ENCODE measurements around the gene TFEC.

DNA sequence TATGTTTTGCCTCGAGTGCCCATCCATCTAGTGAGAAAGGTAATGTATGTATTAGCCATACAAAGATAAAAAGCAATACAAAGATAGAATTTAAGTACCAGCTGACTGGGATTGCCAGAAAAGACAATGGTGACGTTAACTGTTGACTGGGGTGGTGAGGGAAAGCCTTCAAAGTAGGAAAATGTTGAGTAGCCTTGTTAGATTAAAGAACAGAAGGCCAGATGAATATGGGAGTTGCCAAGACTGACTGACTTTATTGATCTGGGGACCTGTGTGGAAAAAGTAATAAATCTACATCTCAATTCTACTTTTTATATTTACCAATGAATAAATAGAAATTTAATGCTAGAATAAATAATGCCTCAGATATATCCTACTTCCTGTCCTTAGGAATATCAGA lies 97.7 kb downstream of the TFEC start:
- TF ChIP-seq, protein P1, sequence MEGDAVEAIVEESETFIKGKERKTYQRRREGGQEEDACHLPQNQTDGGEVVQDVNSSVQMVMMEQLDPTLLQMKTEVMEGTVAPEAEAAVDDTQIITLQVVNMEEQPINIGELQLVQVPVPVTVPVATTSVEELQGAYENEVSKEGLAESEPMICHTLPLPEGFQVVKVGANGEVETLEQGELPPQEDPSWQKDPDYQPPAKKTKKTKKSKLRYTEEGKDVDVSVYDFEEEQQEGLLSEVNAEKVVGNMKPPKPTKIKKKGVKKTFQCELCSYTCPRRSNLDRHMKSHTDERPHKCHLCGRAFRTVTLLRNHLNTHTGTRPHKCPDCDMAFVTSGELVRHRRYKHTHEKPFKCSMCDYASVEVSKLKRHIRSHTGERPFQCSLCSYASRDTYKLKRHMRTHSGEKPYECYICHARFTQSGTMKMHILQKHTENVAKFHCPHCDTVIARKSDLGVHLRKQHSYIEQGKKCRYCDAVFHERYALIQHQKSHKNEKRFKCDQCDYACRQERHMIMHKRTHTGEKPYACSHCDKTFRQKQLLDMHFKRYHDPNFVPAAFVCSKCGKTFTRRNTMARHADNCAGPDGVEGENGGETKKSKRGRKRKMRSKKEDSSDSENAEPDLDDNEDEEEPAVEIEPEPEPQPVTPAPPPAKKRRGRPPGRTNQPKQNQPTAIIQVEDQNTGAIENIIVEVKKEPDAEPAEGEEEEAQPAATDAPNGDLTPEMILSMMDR (IDR thresholded peaks at IDR 0.05; ENCODE audit: insufficient read depth, low read length), result no peak
- no peak for TF ChIP-seq POLR2AphosphoS5 (IDR thresholded peaks at IDR 0.05; ENCODE audit: low read depth)
- TF ChIP-seq GABPA (IDR thresholded peaks at IDR 0.05; ENCODE audit: low read depth), result no peak
- no peak for TF ChIP-seq SPI1 (IDR thresholded peaks at IDR 0.05; ENCODE audit: borderline replicate concordance, low read depth)
- no peak for TF ChIP-seq REST (IDR thresholded peaks at IDR 0.05; ENCODE audit: insufficient replicate concordance, low read depth)

Measured in HL-60 (cell line).